Nephron progenitor cell (in vitro differentiated cells): ENCODE measurements around the gene SLC35G1.

Source experiments
- DNase-seq: peaks from one replicate; pipeline ENCODE4 v3.0.0; 2021
- H3K27ac Mint-ChIP-seq: 2 replicates; pipeline ENCODE4 v1.8.0; 2021; ENCODE audit warnings: mild to moderate bottlenecking, moderate library complexity, mixed read lengths
- H3K27me3 Mint-ChIP-seq: 2 replicates; pipeline ENCODE4 v1.8.0; 2021; ENCODE audit warnings: mild to moderate bottlenecking, low read depth, mixed read lengths; ENCODE audit not compliant: poor library complexity
- H3K36me3 Mint-ChIP-seq: 2 replicates; pipeline ENCODE4 v1.8.0; 2021; ENCODE audit warnings: low read depth, mixed read lengths
- H3K4me1 Mint-ChIP-seq: 2 replicates; pipeline ENCODE4 v1.8.0; 2021; ENCODE audit warnings: mixed read lengths
- H3K4me3 Mint-ChIP-seq: 2 replicates; pipeline ENCODE4 v1.8.0; 2021; ENCODE audit warnings: mild to moderate bottlenecking, moderate library complexity, mixed read lengths
- H3K9me3 Mint-ChIP-seq: 2 replicates; pipeline ENCODE4 v1.8.0; 2021; ENCODE audit warnings: mild to moderate bottlenecking, moderate library complexity, mixed read lengths
- CTCF ChIP-seq: fragments of 200-600 bp; sonication (generic); IDR thresholded peaks from 2 replicates; pipeline ENCODE4 v1.5.0; 2021; ENCODE audit warnings: antibody characterized with exemption

SLC35G1 gene

GRCh38 chr10:93921338-93921737, 27.6 kb downstream of the SLC35G1 start:
- Mint-ChIP-seq H3K9me3 (peaks cover 2% of the 10 kb centered on the region), H3K36me3 (peaks cover 27% of the 10 kb centered on the region), H3K4me3 (no peak overlapping the region), H3K4me1 (peaks cover 15% of the 10 kb centered on the region), H3K27ac (no peak overlapping the region), H3K27me3 (no peaks in the 10 kb centered on the region)
- TF ChIP-seq CTCF: peak; percentile 20
- no peak for DNase-seq

- Mint-ChIP-seq H3K36me3 (peaks cover 56% of the 10 kb centered on the region), H3K4me3 (no peak overlapping the region), H3K27ac (no peak overlapping the region), H3K27me3 (no peaks in the 10 kb centered on the region), H3K4me1 (no peaks in the 10 kb centered on the region), H3K9me3 (peaks cover 48% of the 10 kb centered on the region)
- TF ChIP-seq CTCF: no peak
- DNase-seq: no peak
Measured at GRCh38 chr10:93926613-93927012, 32.8 kb downstream of the SLC35G1 start.

GRCh38 chr10:93938140-93938539, 44.4 kb downstream of the SLC35G1 start:
- no peak for TF ChIP-seq CTCF
- Mint-ChIP-seq H3K9me3 (peaks cover 12% of the 10 kb centered on the region), H3K4me1 (no peaks in the 10 kb centered on the region), H3K4me3 (no peak overlapping the region), H3K36me3 (no peaks in the 10 kb centered on the region), H3K27ac (no peak overlapping the region), H3K27me3 (peaks cover 6% of the 10 kb centered on the region)
- no peak for DNase-seq

DNA sequence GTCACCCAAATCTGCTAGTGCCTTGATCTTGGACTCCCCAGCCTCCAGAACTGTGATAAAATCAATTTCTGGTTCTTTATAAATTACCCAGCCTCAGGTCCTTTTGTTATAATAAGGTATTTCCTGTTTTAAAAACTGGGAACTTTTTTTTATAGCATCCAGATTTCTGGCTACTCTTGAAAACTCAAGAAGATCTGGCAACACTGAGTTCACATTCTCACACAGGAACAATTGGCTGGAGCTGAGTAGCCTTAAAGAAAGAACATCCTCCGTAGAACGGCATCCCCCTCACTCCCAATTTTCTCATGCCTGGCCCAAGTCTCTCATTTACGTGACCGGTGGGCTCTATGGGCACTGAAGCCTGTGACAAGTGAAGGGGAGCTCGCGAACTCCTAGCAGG, 47.1 kb downstream of the SLC35G1 start:
- no peak overlapping the region for H3K27ac Mint-ChIP-seq
- no peak overlapping the region for H3K4me3 Mint-ChIP-seq
- H3K36me3 Mint-ChIP-seq: no peaks in the 10 kb centered on the region
- no peak for TF ChIP-seq CTCF
- H3K4me1 Mint-ChIP-seq: peaks cover 6% of the 10 kb centered on the region
- DNase-seq: no peak
- peaks cover 9% of the 10 kb centered on the region for H3K27me3 Mint-ChIP-seq
- no peaks in the 10 kb centered on the region for H3K9me3 Mint-ChIP-seq

DNA sequence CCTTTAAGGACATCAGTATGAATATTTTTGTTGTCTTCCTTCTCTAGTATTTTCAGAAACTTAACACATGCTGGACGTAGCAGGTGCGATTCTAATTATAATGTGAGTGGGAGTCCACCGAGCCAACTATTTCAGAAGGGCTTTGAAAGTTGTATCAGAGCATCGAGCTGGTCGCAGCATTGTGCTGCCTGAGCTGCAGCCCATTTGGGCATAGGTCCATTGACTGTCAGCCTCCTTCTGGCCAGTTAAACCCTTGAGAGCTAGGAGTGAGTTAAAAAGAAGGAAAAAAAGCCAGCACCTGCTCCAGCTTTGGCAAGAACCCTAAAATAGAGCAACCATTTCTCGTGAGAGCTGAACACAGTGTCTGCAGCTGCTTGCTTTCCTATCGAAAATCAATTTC, 47.8 kb downstream of the SLC35G1 start:
- no peak for DNase-seq
- H3K4me1 Mint-ChIP-seq: peaks cover 9% of the 10 kb centered on the region
- no peaks in the 10 kb centered on the region for H3K9me3 Mint-ChIP-seq
- no peak overlapping the region for H3K27ac Mint-ChIP-seq
- H3K36me3 Mint-ChIP-seq: no peaks in the 10 kb centered on the region
- H3K27me3 Mint-ChIP-seq: peaks cover 9% of the 10 kb centered on the region
- H3K4me3 Mint-ChIP-seq: no peak overlapping the region
- no peak for TF ChIP-seq CTCF

- Mint-ChIP-seq H3K4me3 (no peak overlapping the region), H3K27ac (no peak overlapping the region), H3K36me3 (no peaks in the 10 kb centered on the region), H3K27me3 (peaks cover 9% of the 10 kb centered on the region), H3K4me1 (peaks cover 21% of the 10 kb centered on the region), H3K9me3 (no peaks in the 10 kb centered on the region)
- no peak for DNase-seq
- TF ChIP-seq CTCF: no peak
Measured at GRCh38 chr10:93945819-93946218, 52.0 kb downstream of the SLC35G1 start.
